SK-N-MC (cell line): ENCODE results near the gene KLC4.
"Not testable (repeated sequence)": the region's sequence is repeated elsewhere in the genome, so short reads cannot be mapped to it uniquely, and the experiment has no call there.

Experiments used
- DNase-seq: peaks from one replicate; pipeline ENCODE4 v3.0.0-alpha.2; 2011; ENCODE audit warnings: low read depth, low spot score
- H3K27ac ChIP-seq: fragments of 200-600 bp; sonication (generic); 2 replicates; pipeline ENCODE4 v1.5.1; 2016; ENCODE audit warnings: mixed run types
- H3K36me3 ChIP-seq: fragments of 200-600 bp; sonication (generic); 2 replicates; pipeline ENCODE4 v1.6.1; 2017; ENCODE audit warnings: antibody characterized with exemption, low read length, mixed read lengths; ENCODE audit not compliant: insufficient read depth
- H3K4me3 ChIP-seq: fragments of 200-600 bp; sonication (generic); 2 replicates; pipeline ENCODE4 v1.5.1; 2016
- H3K9ac ChIP-seq: fragments of 200-600 bp; sonication (generic); 2 replicates; pipeline ENCODE4 v1.8.0; 2017; ENCODE audit warnings: mixed run types, mixed read lengths; ENCODE audit not compliant: insufficient read length
- H3K9me3 ChIP-seq: fragments of 200-600 bp; sonication (generic); 2 replicates; pipeline ENCODE4 v1.6.1; 2017; ENCODE audit warnings: low read depth, mild to moderate bottlenecking, antibody characterized with exemption, low read length, moderate library complexity, mixed read lengths
- EZH2 ChIP-seq: fragments of 200-600 bp; sonication (generic); IDR thresholded peaks from one replicate; pipeline ENCODE4 v1.6.1; 2017; ENCODE audit warnings: antibody characterized with exemption
- FOXP2 ChIP-seq: optimal IDR thresholded peaks from 2 replicates; pipeline ENCODE3; 2011; ENCODE audit warnings: mild to moderate bottlenecking, moderate library complexity; ENCODE audit not compliant: insufficient read depth; ENCODE audit errors: extremely low read length, control extremely low read depth
- POLR2AphosphoS5 ChIP-seq: IDR thresholded peaks from 2 replicates; pipeline ENCODE4 v1.6.1; 2012; ENCODE audit warnings: mild to moderate bottlenecking, low read depth, low read length, borderline replicate concordance

The KLC4 gene

GRCh38 chr6:43078691-43079090 lies 19.3 kb downstream of the KLC4 start:
- Histone ChIP-seq H3K4me3 (no peak overlapping the region), H3K9me3 (no peaks in the 10 kb centered on the region), H3K36me3 (no peaks in the 10 kb centered on the region), H3K27ac (no peak overlapping the region), H3K9ac (no peak overlapping the region)
- no peak for TF ChIP-seq POLR2AphosphoS5
- TF ChIP-seq FOXP2, result no peak
- TF ChIP-seq EZH2, result no peak
- no peak for DNase-seq

DNA sequence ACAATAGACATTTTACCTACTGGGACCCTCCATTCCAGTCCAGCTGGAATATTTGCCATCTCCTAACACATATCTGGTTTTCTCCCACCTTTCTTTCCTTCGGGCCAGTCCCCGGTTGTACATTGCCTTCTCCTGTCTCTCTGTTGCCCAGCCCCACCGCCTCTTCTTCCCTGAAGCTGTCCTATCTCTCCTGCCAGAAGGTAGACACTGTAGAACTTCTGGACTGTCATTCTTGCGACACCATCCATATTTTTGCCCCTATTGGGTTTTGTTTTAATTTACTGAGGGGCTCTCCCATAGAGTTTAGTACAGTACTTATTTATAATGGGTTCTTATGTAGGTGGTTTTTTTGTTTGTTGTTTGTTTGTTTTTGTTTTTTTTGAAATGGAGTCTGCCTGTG lies 21.6 kb downstream of the KLC4 start:
- Histone ChIP-seq H3K27ac (no peak overlapping the region), H3K36me3 (no peaks in the 10 kb centered on the region), H3K9ac (no peak overlapping the region), H3K4me3 (no peak overlapping the region), H3K9me3 (no peaks in the 10 kb centered on the region)
- no peak for TF ChIP-seq EZH2
- no peak for TF ChIP-seq POLR2AphosphoS5
- no peak for TF ChIP-seq FOXP2
- no peak for DNase-seq

GRCh38 chr6:43081922-43082321 lies 22.5 kb downstream of the KLC4 start:
- H3K27ac ChIP-seq, DNase-seq: not testable (repeated sequence)

GRCh38 chr6:43082806-43083655 lies 23.6 kb downstream of the KLC4 start:
- Histone ChIP-seq H3K27ac (no peak overlapping the region), H3K4me3 (no peak overlapping the region), H3K36me3 (no peaks in the 10 kb centered on the region), H3K9ac (no peak overlapping the region), H3K9me3 (no peaks in the 10 kb centered on the region)
- DNase-seq, result no peak
- TF ChIP-seq FOXP2, result no peak
- no peak for TF ChIP-seq POLR2AphosphoS5
- no peak for TF ChIP-seq EZH2

More at GRCh38 chr6:43081922-43082321, 22.5 kb downstream of the KLC4 start:
- not testable (repeated sequence) for H3K9me3 ChIP-seq, H3K36me3 ChIP-seq, H3K4me3 ChIP-seq, H3K9ac ChIP-seq

- H3K9ac ChIP-seq, result peak overlapping the region; percentile 39
- no peaks in the 10 kb centered on the region for H3K36me3 ChIP-seq
- TF ChIP-seq POLR2AphosphoS5 (no peak), FOXP2 (no peak), EZH2 (no peak)
- H3K27ac ChIP-seq, result peak overlapping the region; percentile 72
- H3K9me3 ChIP-seq, result no peaks in the 10 kb centered on the region
- H3K4me3 ChIP-seq, result peak overlapping the region; percentile 40
- DNase-seq, result peak; percentile 83
These were observed 26.7 kb downstream of the KLC4 start for GRCh38 chr6:43086022-43086658.

DNA sequence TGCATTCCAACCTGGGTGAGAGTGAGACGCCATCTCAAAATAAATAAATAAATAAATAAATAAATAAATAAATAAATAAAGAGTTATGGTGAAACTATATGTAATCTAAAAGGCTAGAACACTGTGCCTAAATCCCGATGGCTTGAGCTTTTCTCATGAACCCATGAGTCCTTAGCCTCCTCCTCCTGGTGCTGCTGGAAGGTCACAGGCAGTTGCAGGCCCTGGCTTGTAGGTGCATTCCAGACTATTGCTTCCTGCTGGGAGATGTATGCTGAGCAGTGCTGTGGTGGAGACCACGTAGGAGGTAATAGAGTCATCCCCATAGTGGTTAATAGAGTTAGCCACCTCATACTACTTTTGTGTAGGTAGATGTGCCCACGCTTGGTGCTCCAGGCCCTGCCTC lies 29.2 kb downstream of the KLC4 start:
- Histone ChIP-seq H3K4me3 (no peak overlapping the region), H3K9me3 (no peaks in the 10 kb centered on the region), H3K9ac (no peak overlapping the region), H3K36me3 (no peaks in the 10 kb centered on the region), H3K27ac (no peak overlapping the region)
- no peak for DNase-seq
- no peak for TF ChIP-seq EZH2
- TF ChIP-seq POLR2AphosphoS5, result no peak
- no peak for TF ChIP-seq FOXP2

DNA sequence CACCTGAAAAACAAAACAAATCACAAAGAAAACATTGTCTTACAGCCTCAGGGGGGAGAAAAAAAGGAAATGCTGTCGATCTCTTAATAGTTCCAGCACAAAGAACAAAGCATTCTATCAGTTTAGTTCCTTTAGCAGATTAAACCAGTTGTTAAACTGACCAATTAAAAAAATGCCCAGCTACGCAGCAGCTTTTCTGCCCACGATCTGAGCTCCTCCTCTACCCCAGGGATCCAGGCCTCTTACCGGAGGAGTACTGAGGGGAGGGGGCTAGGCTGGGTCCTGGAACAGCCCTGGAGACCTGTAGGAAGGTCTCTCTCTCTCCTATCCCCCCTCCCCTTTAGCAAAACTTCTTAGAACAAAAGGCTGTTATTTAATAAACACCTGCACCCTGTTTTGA lies 30.0 kb downstream of the KLC4 start:
- H3K27ac ChIP-seq, result peak overlapping the region; percentile 74
- no peak overlapping the region for H3K9ac ChIP-seq
- TF ChIP-seq FOXP2, result no peak
- TF ChIP-seq EZH2, result no peak
- TF ChIP-seq POLR2AphosphoS5, result no peak

DNA sequence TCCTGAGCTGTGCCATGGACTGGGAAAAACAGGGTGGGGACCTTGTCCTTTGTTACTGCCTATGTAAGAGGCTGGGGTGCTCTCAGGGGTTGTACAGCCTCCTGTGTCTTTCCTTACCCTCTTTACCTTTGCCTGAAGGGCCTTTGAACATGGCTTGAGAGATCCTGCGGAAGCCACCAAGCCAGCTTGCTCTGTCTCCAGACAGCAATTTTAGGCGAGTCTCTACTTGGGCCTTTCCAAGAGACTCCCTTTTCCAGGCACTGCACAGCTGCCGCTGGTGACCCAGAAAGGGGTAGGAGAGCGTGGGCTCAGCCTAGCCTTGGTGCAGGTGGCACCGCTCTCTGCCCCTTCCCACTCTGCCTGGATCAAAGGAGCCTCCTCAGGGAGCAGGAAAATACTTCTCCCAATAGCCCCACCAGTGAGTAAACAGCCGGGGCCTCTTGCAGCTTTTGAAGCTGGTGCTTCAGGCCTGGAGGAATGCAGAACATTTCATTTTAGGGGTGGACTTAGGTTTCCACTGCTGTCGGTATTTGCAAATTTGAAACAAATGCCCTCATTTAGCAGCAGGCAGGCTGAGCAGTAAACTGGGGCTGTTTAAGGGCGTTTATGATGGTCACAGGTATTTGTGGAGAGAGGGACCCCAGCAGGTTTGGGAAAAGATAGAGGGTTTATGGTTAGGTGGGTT lies 30.6 kb downstream of the KLC4 start:
- Histone ChIP-seq H3K4me3 (no peak overlapping the region), H3K9me3 (no peaks in the 10 kb centered on the region), H3K36me3 (no peaks in the 10 kb centered on the region), H3K27ac (peak overlapping the region; percentile 74), H3K9ac (no peak overlapping the region)
- DNase-seq, result no peak
- TF ChIP-seq EZH2, result no peak
- no peak for TF ChIP-seq POLR2AphosphoS5
- TF ChIP-seq FOXP2, result no peak

More for the DNA sequence above, 30.0 kb downstream of the KLC4 start:
- DNase-seq, result no peak
- Histone ChIP-seq H3K36me3 (no peaks in the 10 kb centered on the region), H3K4me3 (no peak overlapping the region), H3K9me3 (no peaks in the 10 kb centered on the region)

GRCh38 chr6:43090559-43090956 lies 31.1 kb downstream of the KLC4 start:
- no peaks in the 10 kb centered on the region for H3K36me3 ChIP-seq
- H3K9ac ChIP-seq, result peak overlapping the region; percentile 33
- H3K4me3 ChIP-seq, result no peak overlapping the region
- DNase-seq, result no peak
- no peaks in the 10 kb centered on the region for H3K9me3 ChIP-seq
- peak overlapping the region; percentile 74 for H3K27ac ChIP-seq
- TF ChIP-seq FOXP2 (no peak), EZH2 (no peak), POLR2AphosphoS5 (no peak)
